Activated CD4-positive, alpha-beta T cell treated with anti-CD3 and anti-CD28 coated beads, Interleukin-2, amount 10 ng/mL, durations not matched to agents 7 days and 5 days (primary cell): ENCODE data around the gene ESRRG. TPM values are rescaled to one million over a fixed set of nuclear protein-coding genes. Genes with fewer than 3 reads are reported as not detected.

Experiments used
- CTCF ChIA-PET: fragments of 350-600 bp; sonication (Branson Sonifier 250); formaldehyde crosslinking; loops from one replicate; lab custom pipeline; 2021; ENCODE audit warnings: antibody characterized with exemption; lab: Charles Lee
- POLR2A ChIA-PET: fragments of 350-600 bp; sonication (Branson Sonifier 250); formaldehyde crosslinking; loops from one replicate; lab custom pipeline; 2021; ENCODE audit warnings: antibody characterized with exemption; lab: Charles Lee
- DNase-seq: peaks from one replicate; pipeline ENCODE4 v3.0.0-alpha.2; 2020
- H3K27ac Mint-ChIP-seq: one replicate; pipeline ENCODE4 v1.8.0; 2021; ENCODE audit warnings: mild to moderate bottlenecking, moderate library complexity, mixed read lengths
- H3K27me3 Mint-ChIP-seq: one replicate; pipeline ENCODE4 v1.8.0; 2021; ENCODE audit warnings: mixed read lengths
- H3K36me3 Mint-ChIP-seq: one replicate; pipeline ENCODE4 v1.8.0; 2021; ENCODE audit warnings: low read depth, mixed read lengths
- H3K4me1 Mint-ChIP-seq: one replicate; pipeline ENCODE4 v1.8.0; 2021; ENCODE audit warnings: mixed read lengths
- H3K4me3 Mint-ChIP-seq: one replicate; pipeline ENCODE4 v1.8.0; 2021; ENCODE audit warnings: mild to moderate bottlenecking, moderate library complexity, mixed read lengths
- H3K9me3 Mint-ChIP-seq: one replicate; pipeline ENCODE4 v1.8.0; 2021; ENCODE audit warnings: mixed read lengths
- total RNA-seq, 2 experiments: library from RNA; stranded (reverse); gene quantifications; one replicate each; pipeline ENCODE4 v1.2.3, GENCODE V29; 2021

Gene ESRRG
- total RNA-seq: not detected

GRCh38 chr1:216723274-216723780, at the start of gene ESRRG:
Gene ESRRG (minus strand): TSS chr1:216723429. CDS start chr1:216723299, 130 bp downstream.
- Mint-ChIP-seq H3K4me1 (no peaks in the 10 kb centered on the region), H3K27me3 (peaks cover 20% of the 10 kb centered on the region), H3K27ac (no peak within 1 kb of the TSS), H3K9me3 (no peaks in the 10 kb centered on the region), H3K36me3 (no peaks in the 10 kb centered on the region), H3K4me3 (no peak within 1 kb of the TSS)
- ChIA-PET CTCF (interaction anchor here (0.7 kb wide), 1 partner anchor 277 kb away, joined by 3 read pairs; no protein-coding TSS in a partner anchor), POLR2A (no interaction called here)
- no peak for DNase-seq

- no peak for DNase-seq
- H3K4me3 Mint-ChIP-seq: no peak overlapping the region
- H3K4me1 Mint-ChIP-seq: no peaks in the 10 kb centered on the region
- no peaks in the 10 kb centered on the region for H3K36me3 Mint-ChIP-seq
- POLR2A ChIA-PET: no interaction called here
- H3K27ac Mint-ChIP-seq: no peak overlapping the region
- peaks cover 3% of the 10 kb centered on the region for H3K9me3 Mint-ChIP-seq
- CTCF ChIA-PET: no interaction called here
- no peaks in the 10 kb centered on the region for H3K27me3 Mint-ChIP-seq
Observed at GRCh38 chr1:216771922-216772321, 48.7 kb upstream of the ESRRG start.

GRCh38 chr1:216766633-216767327, 43.6 kb upstream of the ESRRG start:
- peaks cover 2% of the 10 kb centered on the region for H3K9me3 Mint-ChIP-seq
- POLR2A ChIA-PET: no interaction called here

DNA sequence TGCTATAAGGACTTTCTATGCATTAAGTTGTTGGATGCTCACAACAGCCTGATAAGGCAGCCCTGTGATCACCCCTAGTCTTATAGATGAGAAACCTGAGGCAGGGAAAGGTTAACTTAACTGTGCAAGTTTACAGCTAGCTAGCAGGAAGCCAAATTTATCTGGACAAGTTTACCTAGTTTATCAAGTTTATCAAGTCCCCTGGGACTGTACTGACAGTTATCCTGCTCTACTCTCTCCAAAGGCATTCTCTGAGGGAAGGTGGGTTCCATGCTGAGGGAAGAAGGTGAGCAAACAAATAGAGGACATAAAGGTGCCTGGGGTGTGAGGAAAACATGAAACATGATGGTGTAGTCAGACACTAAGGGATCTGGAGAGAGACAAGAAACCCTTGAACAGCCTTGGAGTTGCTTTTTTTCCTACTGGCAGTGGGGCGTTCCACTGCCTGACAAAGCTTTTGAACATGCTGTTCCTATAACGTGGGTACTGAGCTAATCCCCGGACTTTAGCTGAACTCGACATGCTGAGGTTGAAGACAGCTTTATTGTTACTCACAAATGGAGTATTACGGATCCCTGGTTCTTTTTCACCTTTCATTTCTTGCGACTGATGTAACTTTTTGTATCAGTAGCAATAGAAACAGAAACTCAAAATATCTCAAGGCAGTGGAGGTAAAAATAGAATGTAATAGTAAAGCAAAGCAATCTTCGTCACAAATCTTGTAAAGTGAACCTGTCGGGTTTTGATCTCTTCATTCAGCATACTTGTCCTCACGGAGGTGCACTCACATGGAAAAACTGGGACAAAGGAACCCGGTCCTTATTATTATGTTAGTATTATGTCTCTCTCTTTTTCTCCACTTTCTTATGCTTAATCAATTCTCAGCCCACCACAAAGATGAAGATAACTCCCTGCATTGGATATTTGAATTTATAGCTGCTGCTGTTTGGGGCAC, 42.4 kb upstream of the ESRRG start:
- H3K4me3 Mint-ChIP-seq: no peak overlapping the region
- H3K27me3 Mint-ChIP-seq: no peaks in the 10 kb centered on the region
- H3K27ac Mint-ChIP-seq: no peak overlapping the region
- H3K4me1 Mint-ChIP-seq: no peaks in the 10 kb centered on the region
- peaks cover 2% of the 10 kb centered on the region for H3K9me3 Mint-ChIP-seq
- no peaks in the 10 kb centered on the region for H3K36me3 Mint-ChIP-seq
- POLR2A ChIA-PET: no interaction called here
- CTCF ChIA-PET: no interaction called here
- no peak for DNase-seq

More at GRCh38 chr1:216766633-216767327, 43.6 kb upstream of the ESRRG start:
- Mint-ChIP-seq H3K4me3 (no peak overlapping the region), H3K27me3 (no peaks in the 10 kb centered on the region), H3K27ac (no peak overlapping the region), H3K4me1 (no peaks in the 10 kb centered on the region), H3K36me3 (no peaks in the 10 kb centered on the region)
- no peak for DNase-seq
- CTCF ChIA-PET: no interaction called here

DNA sequence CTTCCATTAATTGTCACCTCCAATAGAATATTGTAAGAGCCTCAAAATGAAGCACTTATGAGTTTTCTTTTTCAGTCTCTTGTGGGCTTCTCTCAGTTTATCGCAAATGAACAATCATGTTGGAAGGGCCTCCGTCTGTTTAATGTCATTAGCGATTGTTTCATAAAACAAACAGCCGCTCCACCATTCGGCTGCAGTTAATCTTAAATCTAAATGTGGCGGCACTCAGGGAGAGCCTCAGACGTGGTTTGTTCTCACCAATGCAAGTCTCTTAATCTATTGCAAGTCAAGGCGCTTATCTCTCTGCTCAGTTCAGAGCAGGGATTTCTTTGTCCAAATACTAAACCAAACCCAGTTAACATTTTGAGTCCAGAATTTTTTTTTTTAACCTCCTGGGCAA, 34.9 kb upstream of the ESRRG start:
- H3K27me3 Mint-ChIP-seq: no peaks in the 10 kb centered on the region
- H3K4me1 Mint-ChIP-seq: no peaks in the 10 kb centered on the region
- H3K36me3 Mint-ChIP-seq: no peaks in the 10 kb centered on the region
- no peaks in the 10 kb centered on the region for H3K9me3 Mint-ChIP-seq
- H3K4me3 Mint-ChIP-seq: no peak overlapping the region
- ChIA-PET CTCF (no interaction called here), POLR2A (no interaction called here)
- H3K27ac Mint-ChIP-seq: no peak overlapping the region
- no peak for DNase-seq

GRCh38 chr1:216757110-216757509, 33.9 kb upstream of the ESRRG start:
- ChIA-PET CTCF (no interaction called here), POLR2A (no interaction called here)
- H3K4me1 Mint-ChIP-seq: no peaks in the 10 kb centered on the region
- no peak for DNase-seq
- H3K27me3 Mint-ChIP-seq: no peaks in the 10 kb centered on the region
- no peak overlapping the region for H3K4me3 Mint-ChIP-seq
- no peaks in the 10 kb centered on the region for H3K36me3 Mint-ChIP-seq
- no peaks in the 10 kb centered on the region for H3K9me3 Mint-ChIP-seq
- H3K27ac Mint-ChIP-seq: no peak overlapping the region

DNA sequence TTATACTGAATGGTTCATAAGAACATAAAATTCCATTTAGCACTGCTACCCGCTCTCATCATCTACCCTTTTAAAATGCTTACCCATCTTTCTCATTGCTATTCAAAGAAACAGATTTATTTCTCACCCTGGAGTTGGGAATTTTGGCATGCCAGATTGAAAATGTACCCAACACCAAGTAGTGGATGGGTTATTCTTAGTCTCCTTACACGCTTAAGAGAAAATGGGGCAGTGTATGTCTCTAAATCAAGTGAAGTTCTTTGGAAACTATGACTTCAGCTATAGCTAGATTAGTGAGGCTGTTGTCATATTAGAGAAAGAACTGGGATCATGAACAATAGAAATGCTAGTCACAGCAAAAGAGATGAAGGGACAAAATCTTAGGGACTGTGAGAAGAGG, 27.7 kb upstream of the ESRRG start:
- CTCF ChIA-PET: no interaction called here
- Mint-ChIP-seq H3K9me3 (no peaks in the 10 kb centered on the region), H3K27me3 (no peaks in the 10 kb centered on the region), H3K27ac (no peak overlapping the region), H3K4me1 (no peaks in the 10 kb centered on the region), H3K4me3 (no peak overlapping the region), H3K36me3 (no peaks in the 10 kb centered on the region)
- POLR2A ChIA-PET: no interaction called here
- no peak for DNase-seq

DNA sequence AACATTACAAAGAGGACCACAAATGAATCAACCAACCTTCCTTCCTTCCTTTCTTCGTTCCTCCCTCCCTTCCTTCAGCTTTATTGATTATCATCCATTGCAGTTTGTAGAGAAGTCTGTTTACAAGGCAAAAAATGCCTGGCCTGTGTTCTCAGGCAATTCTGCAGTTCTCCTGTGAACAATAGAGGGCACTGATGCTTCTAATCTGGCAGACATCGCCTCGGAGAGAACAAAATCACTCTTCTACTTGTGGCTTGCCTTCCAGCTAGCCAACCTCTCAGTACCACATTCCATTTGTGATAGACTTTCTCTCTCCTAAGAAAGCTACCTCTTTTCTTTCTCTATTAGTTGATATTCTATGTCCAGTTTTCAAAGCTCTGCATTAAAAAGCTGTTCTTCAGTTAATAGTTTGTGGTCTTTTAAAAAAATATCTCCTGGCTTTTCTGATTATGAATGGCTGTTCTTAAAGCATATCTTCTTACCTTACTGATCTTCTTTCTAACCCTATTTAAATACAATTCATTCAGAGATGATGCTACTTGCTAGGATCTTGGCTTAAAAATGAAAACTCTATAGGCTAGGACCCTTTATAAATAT, 26.9 kb upstream of the ESRRG start:
- no peak overlapping the region for H3K27ac Mint-ChIP-seq
- no peaks in the 10 kb centered on the region for H3K27me3 Mint-ChIP-seq
- H3K4me3 Mint-ChIP-seq: no peak overlapping the region
- no peaks in the 10 kb centered on the region for H3K9me3 Mint-ChIP-seq
- ChIA-PET CTCF (interaction anchor here (0.6 kb wide), 1 partner anchor 16 kb away, joined by 3 read pairs; no protein-coding TSS in a partner anchor), POLR2A (no interaction called here)
- DNase-seq: no peak
- H3K36me3 Mint-ChIP-seq: no peaks in the 10 kb centered on the region
- no peaks in the 10 kb centered on the region for H3K4me1 Mint-ChIP-seq

- Mint-ChIP-seq H3K4me1 (no peaks in the 10 kb centered on the region), H3K27ac (no peak overlapping the region), H3K9me3 (no peaks in the 10 kb centered on the region), H3K36me3 (no peaks in the 10 kb centered on the region), H3K27me3 (no peaks in the 10 kb centered on the region), H3K4me3 (no peak overlapping the region)
- no peak for DNase-seq
- ChIA-PET POLR2A (no interaction called here), CTCF (interaction anchor here (0.6 kb wide), 1 partner anchor 15 kb away, joined by 3 read pairs; no protein-coding TSS in a partner anchor)
Observed at GRCh38 chr1:216749232-216749631, 26.0 kb upstream of the ESRRG start.

DNA sequence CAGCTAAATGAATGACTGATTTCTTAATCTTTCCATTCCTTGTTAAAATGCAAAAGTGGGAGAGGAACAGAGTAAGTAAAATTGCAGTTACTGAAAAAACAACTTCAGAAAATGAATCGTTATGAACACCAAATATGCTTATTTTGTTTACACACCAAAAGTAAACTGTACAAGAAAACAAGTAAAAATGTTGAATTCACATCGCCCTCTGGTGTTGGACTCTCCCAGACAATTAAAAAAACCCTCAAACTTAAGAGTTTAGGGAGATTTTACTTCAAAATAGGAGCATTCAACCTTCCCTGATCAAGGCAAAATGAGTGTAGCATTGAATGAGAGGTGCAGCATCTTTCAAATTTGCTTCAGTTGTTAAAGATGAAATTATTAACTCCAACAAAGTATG, 19.4 kb upstream of the ESRRG start:
- Mint-ChIP-seq H3K27me3 (no peaks in the 10 kb centered on the region), H3K9me3 (no peaks in the 10 kb centered on the region), H3K36me3 (no peaks in the 10 kb centered on the region), H3K4me1 (no peaks in the 10 kb centered on the region), H3K4me3 (no peak overlapping the region), H3K27ac (no peak overlapping the region)
- ChIA-PET POLR2A (no interaction called here), CTCF (no interaction called here)
- DNase-seq: no peak

GRCh38 chr1:216740331-216740730, 17.1 kb upstream of the ESRRG start:
- H3K27me3 Mint-ChIP-seq: no peaks in the 10 kb centered on the region
- ChIA-PET CTCF (no interaction called here), POLR2A (no interaction called here)
- no peaks in the 10 kb centered on the region for H3K4me1 Mint-ChIP-seq
- H3K27ac Mint-ChIP-seq: no peak overlapping the region
- no peak for DNase-seq
- H3K9me3 Mint-ChIP-seq: no peaks in the 10 kb centered on the region
- no peak overlapping the region for H3K4me3 Mint-ChIP-seq
- H3K36me3 Mint-ChIP-seq: no peaks in the 10 kb centered on the region

DNA sequence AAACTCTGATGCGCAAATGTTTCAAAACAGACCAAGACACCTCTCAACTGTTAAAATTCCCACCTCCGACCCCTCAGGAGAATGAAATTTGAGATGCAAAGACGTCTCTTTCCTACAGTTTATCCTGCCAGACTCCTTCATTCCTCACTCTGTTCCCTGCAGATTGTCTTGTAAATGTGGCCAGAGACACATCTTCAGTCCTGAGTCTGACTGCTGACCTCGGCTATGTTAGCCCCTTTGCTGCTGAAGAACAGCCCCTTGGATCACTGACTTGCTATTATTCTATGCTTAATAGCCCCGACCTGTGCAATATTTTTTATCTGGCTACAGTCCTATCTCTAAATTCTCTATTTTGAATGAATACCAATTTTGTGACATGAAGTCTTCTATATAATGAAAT, 16.6 kb upstream of the ESRRG start:
- DNase-seq: no peak
- Mint-ChIP-seq H3K9me3 (no peaks in the 10 kb centered on the region), H3K27me3 (no peaks in the 10 kb centered on the region), H3K4me1 (no peaks in the 10 kb centered on the region), H3K27ac (no peak overlapping the region), H3K36me3 (no peaks in the 10 kb centered on the region), H3K4me3 (no peak overlapping the region)
- ChIA-PET POLR2A (no interaction called here), CTCF (no interaction called here)

- H3K27me3 Mint-ChIP-seq: no peaks in the 10 kb centered on the region
- no peaks in the 10 kb centered on the region for H3K9me3 Mint-ChIP-seq
- DNase-seq: no peak
- CTCF ChIA-PET: no interaction called here
- POLR2A ChIA-PET: no interaction called here
- no peaks in the 10 kb centered on the region for H3K36me3 Mint-ChIP-seq
- no peak overlapping the region for H3K27ac Mint-ChIP-seq
- no peak overlapping the region for H3K4me3 Mint-ChIP-seq
- no peaks in the 10 kb centered on the region for H3K4me1 Mint-ChIP-seq
Observed at GRCh38 chr1:216732121-216732520, 8.9 kb upstream of the ESRRG start.
